T-helper 1 cell treated with Interleukin-12 subunit alpha and Interleukin-12 subunit beta and Interleukin-4 antibody, amounts not matched to agents 30 ng/mL and 1 ng/mL, for 36 hours (primary cell): ENCODE measurements around the gene SMC1B. TPM values are rescaled to one million over a fixed set of nuclear protein-coding genes. Genes with fewer than 3 reads are reported as not detected.
"Not testable (repeated sequence)": the region's sequence is repeated elsewhere in the genome, so short reads cannot be mapped to it uniquely, and the experiment has no call there.

Experiments used
- intact Hi-C: fragments of 100-400 bp; cut with micrococcal nuclease; formaldehyde crosslinking; loops from one replicate; pipeline ENCODE4 v1.15.1; 2024
- total RNA-seq: library from RNA; stranded (reverse); gene quantifications from 2 replicates; pipeline ENCODE4 v1.2.3, GENCODE V29; 2022

SMC1B gene
- total RNA-seq, 1 donor from 2014 or later: 0.44 TPM

DNA sequence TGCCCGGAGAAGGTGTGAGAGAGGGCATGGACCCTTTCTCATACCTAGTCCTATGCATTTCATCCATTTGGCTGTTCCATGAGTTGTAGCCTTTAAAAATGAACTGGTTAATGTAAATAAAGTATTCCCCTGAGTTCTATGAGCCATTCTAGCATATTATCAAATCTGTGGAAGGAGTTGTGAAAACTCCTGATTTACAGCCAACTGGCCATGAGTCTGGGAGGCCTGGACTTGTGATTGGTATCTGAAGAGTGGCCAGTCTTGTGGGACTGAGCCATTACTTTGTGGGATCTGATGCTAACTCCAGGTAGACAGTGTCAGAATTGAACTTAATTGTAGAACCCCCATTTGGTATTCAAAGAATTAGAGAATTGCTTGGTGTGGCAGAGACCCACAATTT lies 55.3 kb downstream of the SMC1B start:
- intact Hi-C loops: no loop called here

DNA sequence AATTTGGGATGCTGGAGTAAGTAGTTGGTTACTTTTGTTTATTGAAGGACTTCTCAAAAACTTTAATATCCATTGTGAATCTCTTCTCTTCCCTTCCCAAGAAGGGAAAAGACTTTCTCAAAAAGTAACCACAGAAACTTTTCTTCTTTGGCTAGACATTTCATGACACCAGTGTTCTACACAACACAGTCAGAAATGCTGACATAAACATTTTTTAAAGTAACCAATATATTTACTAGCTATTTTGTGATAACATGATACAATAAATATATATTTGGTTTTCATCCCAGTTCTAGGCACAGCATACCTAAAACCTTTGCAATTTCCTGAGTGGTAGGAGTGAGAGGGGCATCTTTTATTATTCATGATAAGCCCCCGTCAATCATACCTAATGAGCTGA lies 55.9 kb downstream of the SMC1B start:
- intact Hi-C loops: no loop called here

DNA sequence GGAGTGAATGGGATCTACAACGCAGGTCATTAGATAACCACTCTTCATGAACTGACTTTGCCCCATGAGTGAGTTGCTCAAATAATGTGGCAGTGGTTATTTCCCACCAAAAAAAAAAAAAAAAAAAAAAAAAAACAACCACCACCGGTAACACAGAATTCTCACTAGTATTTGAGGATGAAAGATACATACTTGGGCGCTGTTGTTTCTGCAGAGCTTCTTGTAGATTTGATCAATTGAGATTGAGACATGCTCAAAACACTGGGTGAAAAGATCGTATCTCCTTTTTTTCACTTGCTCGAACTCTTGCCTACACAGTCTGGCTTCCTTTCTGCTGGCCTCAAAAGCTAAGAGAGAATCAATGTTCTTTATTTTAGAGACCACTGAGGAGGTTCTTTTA lies 59.6 kb downstream of the SMC1B start:
- intact Hi-C loops: no loop called here

DNA sequence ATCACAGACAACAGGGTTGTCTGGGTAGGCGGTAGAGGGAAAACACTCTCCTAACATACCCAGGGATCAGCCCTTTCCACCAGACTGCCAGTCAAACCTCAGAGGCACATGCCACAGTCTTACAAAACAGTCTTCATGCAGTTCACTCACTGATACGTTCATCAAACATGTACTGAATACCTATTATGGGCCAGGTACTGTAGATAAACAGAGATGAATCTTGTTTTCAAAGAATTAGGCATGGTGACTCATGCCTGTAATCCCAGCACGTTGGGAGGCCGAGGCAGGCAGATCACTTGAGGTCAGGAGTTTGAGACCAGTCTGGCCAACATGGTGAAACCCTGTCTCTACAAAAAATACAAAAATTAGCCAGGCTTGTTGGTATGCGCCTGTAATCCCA lies 60.6 kb downstream of the SMC1B start:
- intact Hi-C loops: not testable (repeated sequence)

DNA sequence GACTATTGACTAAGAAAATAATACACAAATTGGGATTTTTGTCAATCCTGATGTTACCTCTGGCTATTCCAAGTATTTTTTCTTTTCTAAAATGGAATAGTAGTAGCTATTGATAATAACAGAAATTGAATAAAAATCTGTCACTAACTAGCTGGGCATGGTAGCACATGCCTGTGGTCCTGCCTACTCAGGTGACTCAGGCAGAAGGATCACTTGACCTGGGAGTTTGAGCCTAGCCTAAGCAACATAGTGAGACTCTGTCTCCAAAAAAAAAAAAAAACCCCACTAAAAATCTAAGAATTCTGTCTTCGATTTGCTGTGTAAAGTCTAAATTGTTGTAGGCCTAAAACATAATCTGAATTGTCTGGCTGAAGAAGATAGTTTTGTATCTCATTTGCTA lies 61.4 kb downstream of the SMC1B start:
- intact Hi-C loops: no loop called here

DNA sequence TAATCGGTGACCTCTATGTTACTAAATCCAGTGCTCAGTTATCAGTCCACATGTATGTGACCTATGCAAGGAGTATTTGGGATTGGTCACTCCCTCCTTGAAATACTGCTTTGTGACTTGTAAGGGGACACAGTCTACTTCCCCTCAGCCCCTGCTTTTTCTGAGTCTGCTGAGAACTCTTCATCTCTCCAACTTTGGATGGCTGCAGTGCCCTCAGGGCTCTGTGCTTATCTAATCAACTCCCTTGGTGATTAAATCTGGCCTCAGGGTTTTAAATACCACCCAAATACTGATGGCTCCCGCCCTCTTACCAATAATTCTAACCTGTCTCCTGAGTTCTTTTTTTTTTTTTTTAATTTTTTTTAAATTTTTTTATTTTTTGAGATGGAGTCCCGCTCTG lies 63.5 kb downstream of the SMC1B start:
- intact Hi-C loops: no loop called here

DNA sequence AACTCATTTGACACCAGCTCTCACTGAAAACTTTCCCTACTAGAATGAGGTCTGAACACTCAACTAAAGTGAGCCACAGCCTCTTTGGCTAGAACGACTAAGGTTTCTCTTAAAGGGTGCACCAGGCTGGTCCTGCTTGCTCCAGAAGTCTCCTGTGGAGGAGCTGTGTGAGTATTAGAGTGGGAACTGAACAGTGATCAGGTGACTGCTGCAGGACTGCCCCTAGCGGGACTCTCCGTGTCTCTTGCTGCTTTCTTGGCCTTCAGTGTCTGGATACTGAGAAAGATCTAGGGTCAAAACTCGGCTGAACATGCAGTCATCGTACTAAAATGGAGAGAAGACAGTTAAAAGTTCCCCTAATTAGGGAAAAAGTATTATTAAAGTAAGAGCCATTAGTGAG lies 69.1 kb downstream of the SMC1B start:
- intact Hi-C loops: loop anchor here (2.0 to 5.0 kb wide), 2 partner anchors 36 to 77 kb away; partner anchors contain the start of gene FAM118A

DNA sequence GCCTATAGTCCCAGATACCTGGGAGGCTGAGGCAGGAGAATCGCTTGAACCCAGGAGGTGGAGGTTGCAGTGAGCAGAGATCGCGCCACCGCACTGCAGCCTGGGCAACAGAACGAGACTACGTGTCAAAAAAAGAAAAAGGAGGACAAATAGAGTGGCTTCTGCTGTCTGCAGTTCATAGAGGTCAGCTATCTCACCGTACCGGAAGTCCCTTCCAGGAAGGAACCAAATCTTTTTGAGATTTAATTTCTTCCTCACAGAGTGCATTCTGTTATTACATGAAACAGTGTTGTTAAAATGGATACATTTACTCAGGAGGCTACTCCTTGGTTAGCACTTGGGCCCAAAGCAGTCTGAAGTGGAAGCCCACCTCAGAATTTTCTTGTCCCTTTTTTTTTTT lies 70.3 kb downstream of the SMC1B start:
- intact Hi-C loops: loop anchor here (5.0 kb wide), 1 partner anchor 76 kb away; no protein-coding TSS in a partner anchor

DNA sequence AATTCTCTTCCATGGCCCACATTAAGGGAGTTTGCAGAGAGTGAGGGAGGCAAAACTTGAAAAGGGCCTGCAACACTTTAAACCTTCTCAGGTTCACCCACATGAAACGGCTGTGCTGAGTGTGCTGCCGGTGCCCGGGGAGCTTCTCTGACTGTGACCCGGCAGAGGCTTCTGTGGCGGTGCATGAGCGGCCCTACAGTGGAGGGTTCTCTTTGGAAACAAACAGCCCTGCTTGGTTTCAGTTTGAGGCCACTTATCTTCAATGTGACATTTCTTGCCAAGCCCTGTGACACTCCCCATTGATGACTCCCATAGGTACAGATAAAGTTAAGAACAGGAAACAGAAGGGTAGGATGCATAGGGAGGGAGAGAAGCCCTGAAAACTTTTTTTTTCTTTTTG lies 71.9 kb downstream of the SMC1B start:
- intact Hi-C loops: loop anchor here (1.0 to 5.0 kb wide), 2 partner anchors 23 to 74 kb away; no protein-coding TSS in a partner anchor

DNA sequence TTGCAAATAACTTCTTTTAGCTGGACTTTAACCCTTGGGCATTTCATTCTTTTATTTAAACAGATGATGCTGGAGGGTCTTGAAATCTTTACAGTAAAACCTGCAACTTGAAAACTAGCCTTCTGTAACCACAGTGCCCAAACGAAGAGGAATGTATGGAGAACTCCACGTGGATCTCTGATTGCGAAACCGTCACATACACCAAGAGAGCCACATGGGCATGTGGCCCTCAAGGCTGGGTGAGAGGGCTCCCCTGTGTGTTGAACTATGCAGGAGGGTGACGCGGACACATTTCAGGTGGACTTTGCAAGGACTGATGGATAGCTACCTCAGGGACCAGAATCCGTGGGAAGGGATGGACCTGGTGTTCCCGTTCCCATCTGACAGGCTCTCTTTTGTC lies 73.1 kb downstream of the SMC1B start:
- intact Hi-C loops: loop anchor here (5.0 kb wide), 1 partner anchor 73 kb away; no protein-coding TSS in a partner anchor

DNA sequence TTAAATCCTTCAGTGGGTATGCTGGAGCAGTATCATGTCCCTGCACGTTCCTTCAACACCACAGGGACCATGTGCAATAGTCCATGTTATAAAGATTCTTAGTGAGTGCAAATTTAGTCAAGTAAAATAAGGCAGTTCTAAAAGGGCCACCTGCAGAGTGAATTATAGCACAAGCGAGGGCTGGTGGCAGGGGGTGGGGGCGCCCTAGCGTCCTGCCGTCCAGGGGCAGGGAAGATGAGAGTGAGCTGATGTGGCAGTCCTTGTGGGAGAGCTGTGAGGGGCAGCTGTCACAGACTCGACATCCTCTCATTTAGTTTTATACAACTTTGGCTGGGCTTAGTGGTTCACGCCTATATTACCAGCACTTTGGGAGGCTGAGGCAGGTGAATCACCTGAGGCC lies 74.6 kb downstream of the SMC1B start:
- intact Hi-C loops: no loop called here

DNA sequence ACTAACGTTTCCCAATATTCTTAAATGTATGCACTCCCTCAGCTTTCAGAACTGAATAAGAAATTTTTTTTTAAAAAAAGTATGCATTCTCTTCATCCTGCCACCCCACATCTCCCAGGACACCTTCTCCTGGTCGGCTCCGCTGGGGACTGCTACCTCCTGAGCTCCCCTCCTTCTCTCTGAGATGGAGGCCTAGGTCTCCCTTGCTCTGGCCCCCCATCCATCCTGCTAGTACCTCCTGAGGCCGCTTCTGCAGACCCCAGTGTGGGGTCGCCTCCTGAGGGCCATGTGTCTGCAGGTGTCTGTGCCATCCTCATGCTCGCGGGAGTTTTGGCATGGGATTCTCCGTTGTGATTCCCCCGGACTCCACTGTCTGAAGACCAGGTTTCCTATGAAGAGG lies 75.9 kb downstream of the SMC1B start:
- intact Hi-C loops: no loop called here

DNA sequence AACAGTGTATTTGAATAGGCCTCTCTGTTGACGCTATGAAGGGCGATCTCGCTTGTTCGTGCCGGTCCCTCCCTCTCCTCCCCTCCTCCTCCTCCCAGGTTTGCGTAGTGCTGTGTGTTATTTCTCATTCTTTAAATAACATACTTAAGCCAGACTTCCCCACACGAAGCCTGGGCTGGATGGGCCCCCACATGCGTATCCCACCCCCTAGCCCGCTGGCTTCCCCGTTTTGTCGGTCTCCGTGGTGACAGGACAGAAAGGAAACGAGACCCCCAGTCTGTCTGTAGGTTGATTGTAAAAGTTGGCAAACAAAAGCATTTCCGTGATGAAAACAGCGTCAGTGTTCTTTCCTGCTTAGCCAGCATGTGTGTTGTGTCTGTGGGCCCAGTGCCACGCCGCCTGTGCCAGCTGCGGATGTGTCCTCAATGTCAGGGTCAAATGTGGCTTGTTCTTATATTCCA lies 76.4 kb downstream of the SMC1B start:
- intact Hi-C loops: no loop called here

DNA sequence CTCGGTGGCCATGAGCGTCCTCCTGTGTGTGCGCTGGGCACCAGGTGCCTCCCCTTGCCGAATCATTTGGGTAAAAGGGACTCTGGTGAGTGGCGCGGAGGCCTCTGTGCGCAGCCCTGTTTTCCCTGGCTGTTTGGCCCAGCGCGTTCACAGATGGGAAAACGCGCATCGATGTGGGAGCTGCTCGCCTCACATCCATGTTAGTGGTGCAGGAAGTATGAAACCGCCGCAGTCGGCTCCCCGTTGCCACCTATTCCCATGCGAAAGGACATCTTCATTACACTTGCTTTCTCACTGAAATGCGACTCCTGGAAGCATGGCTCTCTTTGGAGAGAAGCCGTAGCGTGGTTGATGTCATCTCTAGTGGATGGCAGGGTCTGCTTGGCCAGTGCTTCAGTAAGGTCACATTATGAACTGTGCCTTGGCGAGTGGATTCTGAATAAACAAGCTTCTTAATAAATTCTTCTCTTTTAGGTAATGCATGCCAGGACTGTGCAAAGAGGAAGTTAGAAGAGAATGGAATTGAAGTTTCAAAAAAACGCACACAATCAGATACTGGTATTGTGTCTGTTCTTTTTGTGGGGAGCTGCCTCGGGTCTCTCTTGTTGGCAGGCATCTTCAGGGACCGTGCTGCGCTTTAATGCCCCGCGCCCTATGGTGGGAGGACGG lies 77.4 kb downstream of the SMC1B start:
- intact Hi-C loops: no loop called here

DNA sequence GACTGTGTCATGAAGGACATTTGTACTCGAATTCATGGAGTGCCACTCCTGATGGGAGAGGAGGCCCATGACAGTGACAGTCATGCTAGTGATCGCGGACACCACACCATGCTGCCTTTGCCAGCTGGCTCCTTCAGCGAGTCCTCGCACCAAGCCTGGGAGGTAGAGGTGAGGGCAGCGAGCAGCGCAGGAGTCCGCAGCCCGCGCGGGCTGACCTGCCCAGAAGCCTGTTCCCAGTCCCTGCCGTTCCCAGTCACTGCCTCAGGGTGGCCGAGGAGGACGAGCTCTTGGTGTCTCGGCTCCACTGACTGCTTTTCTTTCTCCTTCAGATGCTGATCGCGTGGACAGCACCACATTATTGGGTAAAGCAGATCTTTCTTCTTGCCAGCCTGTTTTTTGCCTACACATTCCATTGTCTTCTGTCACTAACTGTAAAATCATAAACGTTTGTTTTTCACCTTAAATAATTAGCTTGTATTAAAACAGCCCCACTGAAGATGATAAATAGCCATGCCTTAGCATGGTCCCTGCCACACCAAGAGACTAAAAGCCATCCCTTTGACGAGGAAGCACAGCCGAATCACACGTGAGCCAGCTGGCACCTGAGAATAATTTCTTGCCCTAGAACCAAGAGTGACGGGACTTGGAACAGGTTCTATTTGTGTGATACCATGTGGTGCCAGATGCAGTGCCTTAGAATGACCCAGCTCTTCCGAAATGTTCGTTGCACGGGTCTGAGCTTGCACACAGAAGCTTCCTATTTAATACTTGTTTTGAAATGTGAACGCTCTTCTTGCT lies 78.2 kb downstream of the SMC1B start:
- intact Hi-C loops: no loop called here

DNA sequence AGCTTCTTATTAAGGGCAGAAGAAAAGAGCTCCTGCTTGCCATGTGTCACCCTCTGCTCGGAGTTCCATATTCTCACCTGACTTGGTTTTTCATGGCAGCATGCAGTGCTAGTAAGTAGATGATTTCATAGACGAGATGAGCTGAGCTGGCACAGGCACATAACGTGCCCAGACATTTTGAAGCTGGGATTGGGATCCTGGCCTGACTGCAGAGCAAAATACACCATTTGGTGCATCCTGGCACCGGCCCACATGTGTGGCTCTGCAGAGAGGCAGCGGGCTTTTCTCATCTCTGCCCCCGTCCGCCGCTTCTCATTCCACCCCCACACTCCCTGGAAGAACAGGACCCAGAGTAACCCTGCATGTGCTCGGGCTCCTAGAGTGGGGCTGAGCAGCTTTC lies 78.9 kb downstream of the SMC1B start:
- intact Hi-C loops: no loop called here

DNA sequence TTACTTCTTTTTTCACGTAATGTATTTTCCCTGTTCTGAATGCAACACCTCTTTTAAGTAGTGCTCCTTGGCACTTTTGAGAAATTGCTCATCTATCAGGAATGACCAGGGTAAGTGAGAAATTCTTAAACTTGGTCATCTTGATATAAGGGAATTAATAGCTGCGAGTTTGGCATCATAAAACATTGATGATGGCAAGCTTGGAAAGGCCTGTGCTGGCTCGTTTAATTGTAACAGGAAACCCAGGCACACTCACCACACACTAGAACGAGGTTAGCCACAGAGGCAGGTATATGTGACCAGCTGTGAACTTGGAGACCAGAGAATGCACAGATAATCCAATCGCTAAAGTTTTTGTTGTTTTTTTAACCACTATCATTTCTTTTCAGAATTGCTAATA lies 79.3 kb downstream of the SMC1B start:
- intact Hi-C loops: no loop called here

DNA sequence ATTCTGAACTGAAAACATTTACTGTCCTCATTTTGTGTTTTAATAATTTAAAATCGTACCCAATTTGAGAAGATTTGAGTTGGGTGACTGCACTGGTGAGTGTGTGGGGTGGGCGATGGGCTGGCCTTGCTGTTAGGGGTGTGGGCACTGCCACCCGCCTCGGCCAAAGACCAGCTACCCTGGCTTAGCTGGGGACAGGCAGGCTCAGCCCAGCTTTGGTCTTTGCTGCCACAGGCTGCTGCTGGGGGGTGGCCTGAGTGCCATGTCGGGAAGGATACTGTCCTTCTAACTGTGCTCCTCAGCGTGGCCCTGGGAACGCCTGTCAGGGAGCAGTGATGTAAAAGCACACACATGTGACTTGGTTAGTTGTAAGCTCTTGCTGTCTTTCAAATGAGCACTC lies 81.4 kb downstream of the SMC1B start:
- intact Hi-C loops: no loop called here

DNA sequence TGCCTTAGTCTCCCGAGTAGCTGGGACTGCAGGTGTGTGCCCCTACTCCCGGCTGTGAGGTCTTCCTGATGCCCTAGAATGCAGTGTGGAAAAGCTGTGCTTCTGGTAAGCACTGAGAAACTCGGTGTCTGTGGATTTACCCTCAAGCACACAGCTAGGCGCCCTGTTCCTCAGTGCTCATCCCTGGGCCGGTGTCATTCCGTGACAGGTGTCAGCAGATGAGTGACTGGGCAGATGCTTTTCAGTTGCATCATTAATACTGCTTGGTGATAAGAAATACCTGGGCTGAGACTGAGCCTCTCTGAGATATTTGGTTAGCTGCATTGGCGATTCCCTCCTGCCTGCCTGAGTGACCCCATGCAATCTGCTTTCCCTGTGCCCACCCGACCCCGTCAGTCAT lies 81.9 kb downstream of the SMC1B start:
- intact Hi-C loops: no loop called here

DNA sequence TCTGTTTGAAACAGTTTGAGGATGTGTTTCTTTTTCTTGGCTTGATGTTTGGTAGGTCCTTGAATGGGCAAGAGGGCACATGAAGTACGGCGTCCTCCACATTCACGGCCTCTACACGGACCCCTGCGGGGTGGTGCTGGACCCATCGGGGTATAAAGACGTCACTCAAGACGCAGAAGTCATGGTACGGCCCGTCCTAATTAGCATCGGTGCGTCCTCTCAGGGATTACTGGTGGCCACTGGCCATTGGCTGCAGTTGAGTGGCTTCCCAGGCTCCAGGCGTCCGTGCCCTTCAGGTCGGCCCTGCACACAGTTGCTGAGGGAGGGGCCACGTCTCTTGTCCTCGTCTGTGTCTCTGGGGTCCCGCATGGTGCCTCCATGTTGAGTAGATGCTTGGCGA lies 82.9 kb downstream of the SMC1B start:
- intact Hi-C loops: no loop called here

DNA sequence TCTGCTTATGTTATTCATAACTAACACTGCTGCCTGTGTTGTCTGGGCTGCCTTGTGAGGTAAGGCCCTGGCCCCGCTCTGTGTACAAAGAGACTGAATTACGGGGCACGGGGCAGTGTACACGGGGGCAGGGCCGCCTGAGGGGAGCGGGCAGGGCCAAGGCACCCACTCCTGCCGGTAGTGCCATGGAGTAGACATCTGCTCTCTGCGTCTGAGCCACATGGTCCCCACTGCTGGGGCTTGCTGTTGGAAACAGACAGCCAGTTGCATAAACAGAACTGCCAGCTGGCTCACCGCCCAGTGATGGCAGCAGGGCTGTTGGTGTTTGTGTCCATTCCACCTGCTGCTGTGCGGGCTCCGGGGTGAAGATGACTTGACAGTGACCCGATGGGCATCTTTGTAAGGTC lies 83.9 kb downstream of the SMC1B start:
- intact Hi-C loops: no loop called here

DNA sequence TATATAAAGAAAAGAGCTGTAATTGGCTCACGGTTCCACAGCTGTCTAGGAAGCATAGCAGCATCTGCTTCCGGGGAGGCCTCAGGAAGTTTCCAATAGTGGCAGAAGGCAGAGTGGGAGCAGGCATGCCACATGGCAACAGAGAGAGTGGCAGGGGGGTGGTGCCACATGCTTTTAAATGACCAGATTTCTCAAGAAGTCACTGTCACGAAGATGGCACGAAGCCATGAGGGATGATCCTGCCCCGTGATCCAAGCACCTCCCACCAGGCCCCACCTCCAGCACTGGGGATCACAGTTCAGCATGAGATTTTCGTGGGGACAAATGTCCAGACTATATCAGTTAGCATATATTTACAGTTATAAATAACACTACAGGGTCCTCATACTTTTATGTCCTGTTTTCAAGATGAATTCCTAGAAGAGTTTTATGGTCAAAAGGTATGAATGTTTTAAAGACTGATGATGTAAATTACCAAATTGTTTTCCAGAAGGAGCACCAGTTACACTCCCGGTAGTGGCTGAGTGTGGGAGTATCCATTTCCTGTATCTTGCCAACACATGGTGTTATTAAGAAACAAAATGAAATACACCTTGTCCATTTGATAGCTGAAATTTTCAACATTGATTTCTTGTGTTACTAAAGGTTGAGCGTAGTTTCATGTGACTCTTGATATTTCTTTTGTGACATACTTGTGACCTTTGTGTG lies 84.4 kb downstream of the SMC1B start:
- intact Hi-C loops: no loop called here
